Measurements from ENCODE around the gene SLC15A3.

- TF ChIP-seq CTCF (IDR thresholded peaks at IDR 0.05) = no peak
- no peak for TF ChIP-seq POLR2A (IDR thresholded peaks at IDR 0.05)
These were observed 26.8 kb downstream of the SLC15A3 start for GRCh38 chr11:60924906-60925853.
